Measurements from ENCODE around the gene IL3. TPM values are rescaled to one million over a fixed set of nuclear protein-coding genes. Genes with fewer than 3 reads are reported as not detected.

The IL3 gene
- total and polyA plus RNA-seq, 2 experiments from 2014 or later = 0.37 TPM; not detected in 1

- Histone ChIP-seq H3K79me2 (no peaks in the 10 kb centered on the region), H3K27me3 (peaks cover 29% of the 10 kb centered on the region), H4K20me1 (ENCODE audit: insufficient read depth, poor library complexity, severe bottlenecking) (no peaks in the 10 kb centered on the region), H3K36me3 (replicated peaks; ENCODE audit: insufficient read depth, low read depth) (no peaks in the 10 kb centered on the region), H2AFZ (no peak overlapping the region), H3K4me2 (no peak overlapping the region), H3K9me2 (replicated peaks; ENCODE audit: insufficient read depth) (no peaks in the 10 kb centered on the region), H3K27ac (no peak overlapping the region), H3K9me3 (ENCODE audit: low read depth) (no peaks in the 10 kb centered on the region), H3K4me3 (no peak overlapping the region), H3K4me1 (ENCODE audit: insufficient read depth) (no peaks in the 10 kb centered on the region)
- TF ChIP-seq EZH2 (IDR thresholded peaks at IDR 0.05; ENCODE audit: borderline replicate concordance) (no peak), EZH2phosphoT487 (IDR thresholded peaks at IDR 0.05; ENCODE audit: low read depth, severe bottlenecking, unreplicated experiment) (no peak), CTCF (IDR thresholded peaks at IDR 0.05; ENCODE audit: poor library complexity) (no peak)
- DNase-seq (ENCODE audit: low spot score) = no peak
- WGBS (ENCODE audit: low lambda C conversion rate, missing lambda C conversion rate) = 88% methylated on average over 2 of the region's 2 CpGs
Measured at GRCh38 chr5:132022737-132023136, 37.7 kb upstream of the IL3 start.

- 73% methylated on average over 5 of the region's 5 CpGs for WGBS (ENCODE audit: low lambda C conversion rate, missing lambda C conversion rate)
- no peaks in the 10 kb centered on the region for H3K36me3 ChIP-seq (replicated peaks; ENCODE audit: insufficient read depth, low read depth)
- no peak overlapping the region for H3K4me3 ChIP-seq
- H3K9me3 ChIP-seq (ENCODE audit: low read depth) = no peaks in the 10 kb centered on the region
- no peaks in the 10 kb centered on the region for H3K79me2 ChIP-seq
- no peak overlapping the region for H3K4me2 ChIP-seq
- no peaks in the 10 kb centered on the region for H3K9me2 ChIP-seq (replicated peaks; ENCODE audit: insufficient read depth)
- DNase-seq (ENCODE audit: low spot score) = no peak
- H2AFZ ChIP-seq = no peak overlapping the region
- H3K27ac ChIP-seq = no peak overlapping the region
- no peaks in the 10 kb centered on the region for H4K20me1 ChIP-seq (ENCODE audit: insufficient read depth, poor library complexity, severe bottlenecking)
- no peaks in the 10 kb centered on the region for H3K4me1 ChIP-seq (ENCODE audit: insufficient read depth)
- H3K27me3 ChIP-seq = peaks cover 21% of the 10 kb centered on the region
- no peak for TF ChIP-seq EZH2 (IDR thresholded peaks at IDR 0.05; ENCODE audit: borderline replicate concordance)
- no peak for TF ChIP-seq EZH2phosphoT487 (IDR thresholded peaks at IDR 0.05; ENCODE audit: low read depth, severe bottlenecking, unreplicated experiment)
- no peak for TF ChIP-seq CTCF (IDR thresholded peaks at IDR 0.05; ENCODE audit: poor library complexity)
Measured at GRCh38 chr5:132023258-132024116, 37.0 kb upstream of the IL3 start.

DNA sequence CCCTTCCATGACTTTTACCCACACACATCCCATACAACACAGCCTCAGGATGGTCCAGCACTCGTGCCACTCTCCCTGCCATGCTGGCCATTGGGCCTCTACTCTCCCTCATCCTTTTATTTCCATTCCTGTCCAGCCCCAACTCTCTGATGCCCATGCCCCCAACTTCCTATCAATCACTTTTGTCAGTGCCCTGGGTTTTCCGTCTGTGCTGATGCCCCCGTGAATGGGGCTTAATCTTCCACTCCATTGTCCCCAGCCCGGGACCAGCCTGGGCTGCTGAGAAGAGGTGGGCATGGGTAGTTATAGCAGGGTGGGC lies 36.4 kb upstream of the IL3 start:
- DNase-seq (ENCODE audit: low spot score) = no peak
- Histone ChIP-seq H3K4me1 (ENCODE audit: insufficient read depth) (no peaks in the 10 kb centered on the region), H4K20me1 (ENCODE audit: insufficient read depth, poor library complexity, severe bottlenecking) (no peaks in the 10 kb centered on the region), H3K27me3 (peaks cover 16% of the 10 kb centered on the region), H2AFZ (no peak overlapping the region), H3K36me3 (replicated peaks; ENCODE audit: insufficient read depth, low read depth) (no peaks in the 10 kb centered on the region), H3K79me2 (no peaks in the 10 kb centered on the region), H3K27ac (no peak overlapping the region), H3K9me2 (replicated peaks; ENCODE audit: insufficient read depth) (no peaks in the 10 kb centered on the region), H3K4me3 (no peak overlapping the region), H3K9me3 (ENCODE audit: low read depth) (no peaks in the 10 kb centered on the region), H3K4me2 (no peak overlapping the region)
- TF ChIP-seq EZH2phosphoT487 (IDR thresholded peaks at IDR 0.05; ENCODE audit: low read depth, severe bottlenecking, unreplicated experiment) = no peak
- no peak for TF ChIP-seq CTCF (IDR thresholded peaks at IDR 0.05; ENCODE audit: poor library complexity)
- no peak for TF ChIP-seq EZH2 (IDR thresholded peaks at IDR 0.05; ENCODE audit: borderline replicate concordance)
- WGBS (ENCODE audit: low lambda C conversion rate, missing lambda C conversion rate) = 66% methylated on average over 4 of the region's 4 CpGs

All from hepatocyte (in vitro differentiated cells).